H54 (cell line): ENCODE measurements around the gene CLDN7.

ENCODE experiments used
- DNase-seq: peaks from one replicate; pipeline ENCODE4 v3.0.0; 2011; ENCODE audit warnings: low spot score, mixed read lengths; ENCODE audit not compliant: insufficient read length
- FAIRE-seq: peaks from 3 replicates; lab custom pipeline; 2011; peaks lifted over from hg19 to GRCh38; lab: Jason Lieb, UNC
- POLR2A ChIP-seq: IDR thresholded peaks from 2 replicates; pipeline ENCODE4 v1.6.1; 2011; ENCODE audit warnings: low read depth, mild to moderate bottlenecking, low read length

CLDN7 gene

GRCh38 chr17:7262192-7262934, at the start of gene CLDN7:
CLDN7 (minus strand) TSS chr17:7262478; CDS start chr17:7262043, 435 bp downstream.
- no peak for TF ChIP-seq POLR2A
- no peak for FAIRE-seq
- no peak for DNase-seq

- no peak for DNase-seq
- no peak for TF ChIP-seq POLR2A
- FAIRE-seq: no peak
Measured at GRCh38 chr17:7311110-7311705, 48.9 kb upstream of the CLDN7 start.

- DNase-seq (no peak), FAIRE-seq (no peak)
- no peak for TF ChIP-seq POLR2A
Measured at GRCh38 chr17:7309628-7310027, 47.4 kb upstream of the CLDN7 start.

- no peak for TF ChIP-seq POLR2A
- FAIRE-seq (no peak), DNase-seq (peak; percentile 77)
Measured at GRCh38 chr17:7308625-7309433, 46.6 kb upstream of the CLDN7 start.

- DNase-seq: no peak
- FAIRE-seq: no peak
- TF ChIP-seq POLR2A: no peak; the same call in 1 of the 2 replicates
Measured at GRCh38 chr17:7307686-7308624, 45.7 kb upstream of the CLDN7 start.

GRCh38 chr17:7306911-7307685, 44.8 kb upstream of the CLDN7 start, which contains the start of gene EIF5A:
EIF5A (plus strand) TSS chr17:7307628; CDS start chr17:7309636, 2,008 bp downstream.
- peak; percentile 55 for TF ChIP-seq POLR2A
- FAIRE-seq (peak; percentile 88), DNase-seq (peak; percentile 99)

GRCh38 chr17:7304179-7304578, 41.9 kb upstream of the CLDN7 start:
- no peak for TF ChIP-seq POLR2A
- DNase-seq (no peak), FAIRE-seq (no peak)

GRCh38 chr17:7296189-7296861, 34.0 kb upstream of the CLDN7 start:
- no peak for FAIRE-seq
- DNase-seq: peak; percentile 94
- TF ChIP-seq POLR2A: no peak

- no peak for TF ChIP-seq POLR2A
- DNase-seq: no peak
- FAIRE-seq: no peak
Measured at GRCh38 chr17:7295230-7296180, 33.2 kb upstream of the CLDN7 start.

GRCh38 chr17:7294614-7295153, 32.4 kb upstream of the CLDN7 start, which contains the start of gene YBX2:
YBX2 (minus strand) TSS chr17:7294639; CDS start chr17:7294500, 139 bp downstream.
- DNase-seq (no peak), FAIRE-seq (no peak)
- TF ChIP-seq POLR2A: no peak
